Fibroblast of lung (primary cell): ENCODE measurements around the gene BCAS3. TPM values are rescaled to one million over a fixed set of nuclear protein-coding genes. Genes with fewer than 3 reads are reported as not detected.

Experiments
- DNase-seq, 2 donors: peaks; one replicate each; pipeline versions ENCODE4 v3.0.0 to v3.0.0-alpha.2; 2010; ENCODE audit warnings: low read depth in 2 of 2
- H2AFZ ChIP-seq: 2 replicates; pipeline ENCODE4 v1.5.1; 2012; ENCODE audit warnings: low read length, control low read depth, inconsistent platforms
- H3K27ac ChIP-seq: 2 replicates; pipeline ENCODE4 v1.5.1; 2011; ENCODE audit warnings: low read length, control low read depth; ENCODE audit not compliant: insufficient read depth
- H3K27me3 ChIP-seq: 2 replicates; pipeline ENCODE4 v1.5.1; 2011; ENCODE audit warnings: mild to moderate bottlenecking, low read length; ENCODE audit not compliant: control insufficient read depth, insufficient read depth
- H3K36me3 ChIP-seq: 2 replicates; pipeline ENCODE4 v1.5.1; 2011; ENCODE audit warnings: low read length; ENCODE audit not compliant: control insufficient read depth, insufficient read depth
- H3K4me1 ChIP-seq: 2 replicates; pipeline ENCODE4 v1.5.1; 2011; ENCODE audit warnings: low read length; ENCODE audit not compliant: control insufficient read depth, insufficient read depth; ENCODE audit errors: extremely low read depth
- H3K4me2 ChIP-seq: 2 replicates; pipeline ENCODE4 v1.5.1; 2011; ENCODE audit warnings: low read length, control low read depth; ENCODE audit not compliant: insufficient read depth; ENCODE audit errors: extremely low read depth
- H3K4me3 ChIP-seq, 4 experiments: fragments of 200-600 bp in 1 of 4; sonication (generic) in 1 of 4; replicated peaks in 1 of 4; 2 replicates each; pipeline ENCODE4 v1.5.1; 2011 to 2016; ENCODE audit warnings: low read length in 4 of 4, low read depth in 3 of 4, mild to moderate bottlenecking in 3 of 4, control low read depth in 2 of 4, inconsistent platforms in 1 of 4, mixed read lengths in 1 of 4; ENCODE audit not compliant: insufficient read depth in 1 of 4; ENCODE audit errors: control extremely low read depth in 1 of 4
- H3K79me2 ChIP-seq: 2 replicates; pipeline ENCODE4 v1.5.1; 2012; ENCODE audit warnings: mild to moderate bottlenecking, low read length, inconsistent platforms; ENCODE audit not compliant: control insufficient read depth, insufficient read depth
- H3K9ac ChIP-seq: 2 replicates; pipeline ENCODE4 v1.5.1; 2011; ENCODE audit warnings: mild to moderate bottlenecking, low read length, control low read depth; ENCODE audit not compliant: insufficient read depth
- H3K9me3 ChIP-seq: 2 replicates; pipeline ENCODE4 v1.5.1; 2012; ENCODE audit warnings: low read depth, low read length; ENCODE audit not compliant: control insufficient read depth, insufficient read depth
- H4K20me1 ChIP-seq: 2 replicates; pipeline ENCODE4 v1.5.1; 2011; ENCODE audit warnings: low read length; ENCODE audit not compliant: control insufficient read depth, insufficient read depth; ENCODE audit errors: extremely low read depth
- CTCF ChIP-seq, 2 donors: IDR thresholded peaks in 1 of 2; conservative IDR thresholded peaks in 1 of 2; 1 replicate in 1 of 2; 2 replicates in 1 of 2; pipeline ENCODE4 v1.5.1; 2011 to 2012; ENCODE audit warnings: low read length in 2 of 2, control low read depth in 1 of 2, inconsistent platforms in 1 of 2, low read depth in 1 of 2, mild to moderate bottlenecking in 1 of 2
- EZH2 ChIP-seq: IDR thresholded peaks from 2 replicates; pipeline ENCODE4 v1.5.1; 2012; ENCODE audit warnings: low read length, control low read depth, mild to moderate bottlenecking; ENCODE audit errors: missing control alignments
- polyA plus RNA-seq, 2 donors: library from polyadenylated mRNA; depleted of rRNA in 1 of 2; stranded (reverse) in 1 of 2; unstranded in 1 of 2; fragments of >200 nt; gene quantifications; 2 replicates each; pipeline ENCODE4 v1.2.1, GENCODE V29; 2011 to 2012; ENCODE audit warnings: missing spikeins in 1 of 2
- total RNA-seq: library from RNA; depleted of rRNA; stranded (reverse); fragments of >200 nt; gene quantifications from 2 replicates; pipeline ENCODE4 v1.2.1, GENCODE V29; 2014

The BCAS3 gene
- total and polyA plus RNA-seq, 2 donors (not counting 1 experiment from before 2014, with no cell fraction given), result 9.9 to 43.6 TPM

DNA sequence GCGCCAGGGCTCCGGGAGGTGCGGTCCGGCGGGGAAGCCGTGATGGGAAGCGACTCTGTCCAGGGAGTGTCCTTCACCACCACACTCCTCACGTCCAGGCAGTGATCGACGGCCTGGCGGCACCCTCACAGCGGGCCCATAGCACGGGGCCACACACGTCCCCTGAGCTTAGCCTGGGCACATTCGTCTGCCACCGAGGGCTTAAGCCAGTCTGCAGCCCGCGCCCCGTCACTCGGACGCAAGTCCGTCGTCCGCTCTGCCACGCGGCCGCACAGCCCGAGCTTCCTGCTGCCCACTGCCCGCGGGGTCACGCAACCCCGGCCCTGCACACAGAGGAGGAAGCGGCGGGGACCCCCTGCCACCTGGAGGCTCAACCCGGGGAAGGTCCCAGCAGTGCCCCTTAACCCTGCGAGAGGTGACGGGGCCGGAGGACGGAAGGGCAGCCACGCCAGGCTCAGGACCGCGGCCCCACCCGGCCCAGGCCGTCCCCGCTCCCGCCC lies 719.0 kb downstream of the BCAS3 start:
- H3K36me3 ChIP-seq, result peaks cover 8% of the 10 kb centered on the region
- H3K9me3 ChIP-seq, result no peaks in the 10 kb centered on the region
- no peaks in the 10 kb centered on the region for H4K20me1 ChIP-seq
- H3K9ac ChIP-seq, result peak overlapping the region; percentile 95
- H3K27me3 ChIP-seq, result no peaks in the 10 kb centered on the region
- TF ChIP-seq EZH2, result no peak
- no peak for TF ChIP-seq CTCF (conservative IDR thresholded peaks at IDR 0.05 in 1 of 2, IDR thresholded peaks at IDR 0.05 in 1 of 2; ENCODE audit: low read depth in 1 of 2, low read length in 2 of 2)
- peak overlapping the region; percentile 97 for H3K27ac ChIP-seq
- H3K4me3 ChIP-seq, result peak overlapping the region; percentile 46 to 83 (median 64)
- peaks cover 88% of the 10 kb centered on the region for H3K79me2 ChIP-seq
- peak overlapping the region; percentile 85 for H3K4me2 ChIP-seq
- H2AFZ ChIP-seq, result no peak overlapping the region
- peak in 1 of 2 donors; percentile 61 for DNase-seq
- peaks cover 15% of the 10 kb centered on the region for H3K4me1 ChIP-seq

GRCh38 chr17:61397086-61397842 lies 719.6 kb downstream of the BCAS3 start:
- Histone ChIP-seq H3K36me3 (peaks cover 13% of the 10 kb centered on the region), H3K4me3 (peak overlapping the region; percentile 83 to 94 (median 90)), H3K4me2 (peak overlapping the region; percentile 94), H3K4me1 (peaks cover 15% of the 10 kb centered on the region), H3K9me3 (no peaks in the 10 kb centered on the region), H3K27me3 (no peaks in the 10 kb centered on the region), H3K9ac (peak overlapping the region; percentile 97), H3K27ac (peak overlapping the region; percentile 97), H3K79me2 (peaks cover 92% of the 10 kb centered on the region), H2AFZ (no peak overlapping the region), H4K20me1 (no peaks in the 10 kb centered on the region)
- DNase-seq, result peak in 1 of 2 donors; percentile 90
- no peak for TF ChIP-seq EZH2
- TF ChIP-seq CTCF (conservative IDR thresholded peaks at IDR 0.05 in 1 of 2, IDR thresholded peaks at IDR 0.05 in 1 of 2; ENCODE audit: low read depth in 1 of 2, low read length in 2 of 2), result peak; percentile 15 to 38

DNA sequence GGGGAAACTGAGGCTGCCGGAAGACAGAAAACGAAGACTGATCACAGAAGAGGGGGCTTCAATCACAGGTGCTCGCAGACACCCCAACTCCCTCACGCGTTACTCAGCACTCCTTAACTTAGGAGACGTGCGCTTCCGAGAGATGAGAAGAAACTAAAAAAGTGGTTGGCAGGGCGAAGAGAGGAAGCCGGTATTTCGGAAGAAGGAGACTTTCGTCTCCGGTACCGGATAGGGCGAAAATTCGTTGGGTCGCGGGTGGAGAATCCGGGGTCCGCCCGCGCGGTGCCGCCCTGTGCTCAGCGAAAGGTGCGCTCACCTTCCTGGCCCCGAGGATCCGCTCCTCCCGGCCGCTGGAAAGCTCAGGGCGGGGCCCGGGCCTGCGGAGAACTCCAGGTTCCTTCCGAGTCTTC lies 721.1 kb downstream of the BCAS3 start:
- Histone ChIP-seq H3K27ac (peak overlapping the region; percentile 95), H3K79me2 (peaks cover 95% of the 10 kb centered on the region), H3K4me2 (peak overlapping the region; percentile 94), H3K27me3 (no peaks in the 10 kb centered on the region), H4K20me1 (no peaks in the 10 kb centered on the region), H3K36me3 (peaks cover 24% of the 10 kb centered on the region), H2AFZ (no peak overlapping the region), H3K9ac (peak overlapping the region; percentile 97), H3K4me3 (peak overlapping the region; percentile 83 to 94 (median 90)), H3K4me1 (peaks cover 12% of the 10 kb centered on the region), H3K9me3 (no peaks in the 10 kb centered on the region)
- TF ChIP-seq CTCF (conservative IDR thresholded peaks at IDR 0.05 in 1 of 2, IDR thresholded peaks at IDR 0.05 in 1 of 2; ENCODE audit: low read depth in 1 of 2, low read length in 2 of 2) (no peak), EZH2 (no peak)
- DNase-seq, result peak in 1 of 2 donors; percentile 44
